Skeletal muscle tissue (tissue), 4 donors: ENCODE results near the gene SLC13A4. TPM values are rescaled to one million over a fixed set of nuclear protein-coding genes. Genes with fewer than 3 reads are reported as not detected.
A peak's percentile ranks its signal among the peaks of the same experiment; 100 is the strongest.
"Not testable (repeated sequence)": the region's sequence is repeated elsewhere in the genome, so short reads cannot be mapped to it uniquely, and the experiment has no call there.

ENCODE experiments used
- H3K27ac ChIP-seq: one replicate; pipeline ENCODE4 v1.7.0; 2013; ENCODE audit warnings: mild to moderate bottlenecking, low read depth, low read length, inconsistent platforms
- H3K27me3 ChIP-seq, 3 donors: one replicate each; pipeline ENCODE4 v1.7.0; 2013; ENCODE audit warnings: low read length in 3 of 3; ENCODE audit not compliant: control insufficient read depth in 3 of 3, insufficient read depth in 3 of 3
- H3K36me3 ChIP-seq, 3 donors: one replicate each; pipeline ENCODE4 v1.7.0; 2013; ENCODE audit warnings: low read length in 3 of 3; ENCODE audit not compliant: control insufficient read depth in 3 of 3, insufficient read depth in 3 of 3
- H3K4me1 ChIP-seq, 3 donors: one replicate each; pipeline ENCODE4 v1.7.0; 2013; ENCODE audit warnings: low read length in 3 of 3, mild to moderate bottlenecking in 3 of 3; ENCODE audit not compliant: control insufficient read depth in 3 of 3, insufficient read depth in 3 of 3
- H3K4me3 ChIP-seq, 3 donors: one replicate each; pipeline ENCODE4 v1.7.0; 2013; ENCODE audit warnings: low read length in 3 of 3
- H3K9ac ChIP-seq, 3 donors: one replicate each; pipeline ENCODE4 v1.7.0; 2013; ENCODE audit warnings: low read length in 3 of 3, mild to moderate bottlenecking in 3 of 3, moderate library complexity in 2 of 3, low read depth in 1 of 3
- H3K9me3 ChIP-seq, 3 donors: one replicate each; pipeline ENCODE4 v1.7.0; 2013; ENCODE audit warnings: low read length in 3 of 3; ENCODE audit not compliant: control insufficient read depth in 3 of 3
- total RNA-seq: library from RNA; depleted of rRNA; stranded (reverse); fragments of >200 nt; gene quantifications from one replicate; pipeline ENCODE4 v1.2.3, GENCODE V29; 2014
- donor health status: Osteomylitis.

SLC13A4 gene
- total RNA-seq, 1 donor from 2014 or later: not detected

GRCh38 chr7:135706038-135706742, 21.8 kb downstream of the SLC13A4 start:
- no peaks in the 10 kb centered on the region for H3K27me3 ChIP-seq
- H3K9me3 ChIP-seq: no peaks in the 10 kb centered on the region
- H3K9ac ChIP-seq: no peak overlapping the region
- peaks cover 0 to 13% (median 11%) of the 10 kb centered on the region in 3 donors for H3K4me1 ChIP-seq
- H3K27ac ChIP-seq: no peak overlapping the region
- H3K36me3 ChIP-seq: no peaks in the 10 kb centered on the region
- peak overlapping the region in 1 of 3 donors; percentile 22 for H3K4me3 ChIP-seq

- no peaks in the 10 kb centered on the region for H3K27me3 ChIP-seq
- H3K27ac ChIP-seq: no peak overlapping the region
- H3K36me3 ChIP-seq: no peaks in the 10 kb centered on the region
- no peak overlapping the region for H3K9ac ChIP-seq
- H3K4me1 ChIP-seq: peaks cover 0 to 13% (median 11%) of the 10 kb centered on the region in 3 donors
- no peak overlapping the region for H3K4me3 ChIP-seq
- H3K9me3 ChIP-seq: no peaks in the 10 kb centered on the region
These were observed 23.3 kb downstream of the SLC13A4 start for GRCh38 chr7:135704698-135705097.

- H3K27ac ChIP-seq: no peak overlapping the region
- no peaks in the 10 kb centered on the region for H3K27me3 ChIP-seq
- H3K4me3 ChIP-seq: no peak overlapping the region
- H3K9ac ChIP-seq: no peak overlapping the region
- no peaks in the 10 kb centered on the region for H3K36me3 ChIP-seq
- H3K4me1 ChIP-seq: peaks cover 0 to 13% (median 11%) of the 10 kb centered on the region in 3 donors
- no peaks in the 10 kb centered on the region for H3K9me3 ChIP-seq
These were observed 23.9 kb downstream of the SLC13A4 start for GRCh38 chr7:135704074-135704473.

GRCh38 chr7:135697276-135698049, 30.5 kb downstream of the SLC13A4 start:
- Histone ChIP-seq H3K9ac (no peak overlapping the region), H3K4me1 (peaks cover 4 to 6% (median 6%) of the 10 kb centered on the region in 3 donors), H3K27me3 (no peaks in the 10 kb centered on the region), H3K36me3 (peaks cover 4 to 6% (median 4%) of the 10 kb centered on the region in 3 donors), H3K4me3 (no peak overlapping the region), H3K27ac (no peak overlapping the region), H3K9me3 (no peaks in the 10 kb centered on the region)

- Histone ChIP-seq H3K27ac (no peak overlapping the region), H3K9ac (no peak overlapping the region), H3K4me3 (no peak overlapping the region), H3K4me1 (peaks cover 4 to 6% (median 6%) of the 10 kb centered on the region in 3 donors), H3K27me3 (no peaks in the 10 kb centered on the region), H3K9me3 (no peaks in the 10 kb centered on the region), H3K36me3 (peaks cover 7 to 22% (median 11%) of the 10 kb centered on the region in 3 donors)
These were observed 34.4 kb downstream of the SLC13A4 start for GRCh38 chr7:135693558-135693957.

GRCh38 chr7:135692606-135693005, 35.4 kb downstream of the SLC13A4 start:
- H3K27ac ChIP-seq, H3K27me3 ChIP-seq, H3K4me3 ChIP-seq, H3K4me1 ChIP-seq, H3K9me3 ChIP-seq, H3K9ac ChIP-seq: not testable (repeated sequence)
- peaks cover 7 to 22% (median 11%) of the 10 kb centered on the region in 3 donors for H3K36me3 ChIP-seq

- no peaks in the 10 kb centered on the region for H3K9me3 ChIP-seq
- H3K36me3 ChIP-seq: peaks cover 7 to 24% (median 11%) of the 10 kb centered on the region in 3 donors
- no peak overlapping the region for H3K4me3 ChIP-seq
- peaks cover 4 to 6% (median 6%) of the 10 kb centered on the region in 3 donors for H3K4me1 ChIP-seq
- H3K27me3 ChIP-seq: no peaks in the 10 kb centered on the region
- H3K9ac ChIP-seq: no peak overlapping the region
- H3K27ac ChIP-seq: no peak overlapping the region
These were observed 35.9 kb downstream of the SLC13A4 start for GRCh38 chr7:135692055-135692454.

GRCh38 chr7:135690566-135690965, 37.4 kb downstream of the SLC13A4 start:
- Histone ChIP-seq H3K27me3 (no peaks in the 10 kb centered on the region), H3K9me3 (no peaks in the 10 kb centered on the region), H3K9ac (no peak overlapping the region), H3K36me3 (peaks cover 8 to 27% (median 11%) of the 10 kb centered on the region in 3 donors), H3K4me3 (no peak overlapping the region), H3K27ac (no peak overlapping the region), H3K4me1 (peaks cover 4 to 6% (median 6%) of the 10 kb centered on the region in 3 donors)

GRCh38 chr7:135687466-135687865, 40.5 kb downstream of the SLC13A4 start:
- no peak overlapping the region for H3K27ac ChIP-seq
- no peaks in the 10 kb centered on the region for H3K27me3 ChIP-seq
- peaks cover 4 to 30% (median 5%) of the 10 kb centered on the region in 3 donors for H3K36me3 ChIP-seq
- no peak overlapping the region for H3K4me3 ChIP-seq
- H3K4me1 ChIP-seq: peaks cover 0 to 11% (median 11%) of the 10 kb centered on the region in 3 donors
- no peaks in the 10 kb centered on the region for H3K9me3 ChIP-seq
- H3K9ac ChIP-seq: no peak overlapping the region
